HG03378 (cell line): ENCODE results near the gene PLP2.
"Not testable (repeated sequence)": the region's sequence is repeated elsewhere in the genome, so short reads cannot be mapped to it uniquely, and the experiment has no call there.

ENCODE experiments used
- ATAC-seq: cut with Tn5 transposase; IDR thresholded peaks from one replicate; pipeline ENCODE4 v1.9.1; 2021; ENCODE audit warnings: mild to moderate bottlenecking, moderate library complexity; ENCODE audit not compliant: unreplicated experiment

PLP2 gene

DNA sequence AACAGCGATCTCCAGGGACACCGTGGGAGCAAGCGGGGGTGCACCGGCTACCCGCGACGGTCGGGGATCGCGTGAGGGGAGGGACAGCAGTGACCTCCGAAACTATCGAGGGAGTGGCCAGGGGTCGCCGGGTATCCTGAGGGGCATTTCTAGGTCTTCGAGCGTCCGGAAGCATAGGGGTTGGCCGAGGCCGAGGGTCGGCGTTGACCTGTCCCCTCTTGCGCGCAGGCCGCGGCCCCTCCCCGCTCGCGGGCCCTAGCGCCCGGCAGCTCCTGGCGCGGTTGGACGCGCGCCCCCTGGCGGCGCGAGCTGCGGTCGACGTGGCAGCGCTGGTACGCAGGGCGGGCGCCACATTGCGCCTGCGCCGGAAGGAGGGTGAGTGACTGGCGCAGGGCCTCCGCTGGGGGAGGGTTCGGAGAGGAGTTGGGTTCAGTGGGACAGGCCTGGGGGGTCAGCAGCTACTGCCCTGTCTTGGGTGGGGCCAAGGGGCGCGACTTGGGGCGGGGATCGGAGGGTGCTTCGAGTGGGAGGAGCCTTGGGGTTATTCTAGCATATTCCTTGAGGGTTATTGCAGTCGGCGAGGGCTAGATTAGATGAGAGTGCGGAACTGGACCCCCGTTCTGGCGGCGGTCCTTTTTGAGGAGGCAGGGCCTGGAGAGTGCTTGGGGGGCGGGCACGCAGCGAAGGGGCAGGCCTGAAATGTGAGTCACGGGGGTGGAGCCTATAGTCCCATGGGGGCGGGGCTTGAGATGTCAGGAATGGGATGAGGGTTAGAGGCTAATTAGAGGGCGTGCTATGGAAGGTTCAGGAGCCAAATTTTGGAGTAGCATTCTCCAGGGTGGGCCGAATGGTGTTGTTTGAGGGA is 7.9 kb upstream of the PLP2 start:
- ATAC-seq = no peak

DNA sequence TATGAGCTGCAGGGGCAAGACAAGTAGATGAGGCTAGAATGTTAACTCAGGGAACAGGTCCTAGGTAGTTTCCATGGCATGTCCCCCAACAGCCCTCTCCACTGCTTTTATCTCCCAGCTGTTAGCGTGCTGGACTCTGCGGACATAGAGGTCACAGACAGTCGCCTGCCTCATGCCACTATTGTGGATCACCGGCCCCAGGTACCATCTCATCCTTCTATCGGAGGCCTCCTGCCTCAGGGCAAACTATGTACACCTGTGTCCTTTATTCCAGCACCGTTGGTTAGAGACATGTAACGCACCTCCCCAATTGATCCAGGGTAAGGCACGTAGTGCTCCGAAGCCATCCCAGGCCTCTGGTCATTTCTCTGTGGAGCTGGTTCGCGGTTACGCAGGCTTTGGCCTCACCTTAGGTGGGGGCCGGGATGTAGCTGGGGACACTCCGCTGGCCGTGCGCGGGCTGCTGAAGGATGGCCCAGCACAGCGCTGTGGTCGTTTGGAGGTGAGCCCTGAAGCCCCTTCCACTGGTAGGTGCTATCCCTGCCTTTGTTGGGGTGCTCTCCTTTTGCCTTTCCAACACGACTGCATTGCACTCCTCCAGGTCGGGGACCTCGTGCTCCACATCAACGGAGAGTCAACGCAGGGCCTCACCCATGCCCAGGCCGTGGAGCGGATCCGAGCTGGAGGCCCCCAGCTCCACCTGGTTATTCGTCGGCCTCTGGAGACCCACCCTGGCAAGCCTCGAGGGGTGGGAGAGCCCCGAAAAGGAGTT is 6.9 kb upstream of the PLP2 start:
- no peak for ATAC-seq

DNA sequence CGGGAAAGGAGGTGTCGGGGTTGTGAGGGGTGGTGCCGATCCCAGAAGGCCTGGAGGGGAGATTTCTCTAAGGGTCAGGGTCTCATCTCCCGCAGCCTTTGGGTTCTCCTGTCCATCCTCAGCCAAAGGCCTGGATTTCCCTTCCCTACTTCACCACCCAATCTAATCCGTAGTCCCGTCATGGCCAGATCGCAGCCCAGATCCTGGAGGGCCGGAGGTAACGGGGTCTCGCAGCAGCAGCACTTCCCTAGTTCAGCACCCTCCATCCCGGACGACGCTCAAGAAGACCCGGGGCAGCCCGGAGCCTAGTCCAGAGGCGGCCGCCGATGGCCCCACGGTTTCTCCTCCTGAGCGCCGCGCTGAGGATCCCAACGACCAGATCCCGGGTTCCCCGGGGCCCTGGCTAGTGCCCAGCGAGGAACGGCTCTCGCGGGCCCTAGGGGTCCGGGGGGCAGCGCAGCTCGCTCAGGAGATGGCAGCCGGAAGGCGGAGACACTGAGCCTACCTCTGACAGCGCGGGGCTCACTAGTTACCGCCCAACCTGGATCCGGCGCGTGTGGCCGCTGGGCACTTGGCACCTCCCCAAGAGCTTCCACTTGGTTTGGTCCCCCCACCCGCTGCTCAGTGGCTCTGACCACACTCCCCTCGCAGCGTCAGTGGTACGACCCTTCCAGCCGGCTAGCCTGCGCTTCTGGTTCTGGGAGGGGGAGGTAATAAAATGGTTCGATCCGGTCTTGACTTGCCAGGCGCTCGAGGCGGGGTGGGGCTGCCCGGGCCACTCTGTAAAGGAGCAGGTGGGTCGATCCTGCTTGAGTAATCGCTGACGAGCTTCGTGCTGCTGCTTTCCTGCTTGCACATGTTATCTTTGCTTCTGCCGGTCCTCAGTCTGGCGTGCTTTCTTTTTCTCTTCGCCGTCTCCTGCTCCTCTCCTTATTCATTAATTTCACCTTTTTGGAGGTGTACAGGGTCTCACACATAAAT is 5.5 kb upstream of the PLP2 start:
- peak; percentile 42 for ATAC-seq

DNA sequence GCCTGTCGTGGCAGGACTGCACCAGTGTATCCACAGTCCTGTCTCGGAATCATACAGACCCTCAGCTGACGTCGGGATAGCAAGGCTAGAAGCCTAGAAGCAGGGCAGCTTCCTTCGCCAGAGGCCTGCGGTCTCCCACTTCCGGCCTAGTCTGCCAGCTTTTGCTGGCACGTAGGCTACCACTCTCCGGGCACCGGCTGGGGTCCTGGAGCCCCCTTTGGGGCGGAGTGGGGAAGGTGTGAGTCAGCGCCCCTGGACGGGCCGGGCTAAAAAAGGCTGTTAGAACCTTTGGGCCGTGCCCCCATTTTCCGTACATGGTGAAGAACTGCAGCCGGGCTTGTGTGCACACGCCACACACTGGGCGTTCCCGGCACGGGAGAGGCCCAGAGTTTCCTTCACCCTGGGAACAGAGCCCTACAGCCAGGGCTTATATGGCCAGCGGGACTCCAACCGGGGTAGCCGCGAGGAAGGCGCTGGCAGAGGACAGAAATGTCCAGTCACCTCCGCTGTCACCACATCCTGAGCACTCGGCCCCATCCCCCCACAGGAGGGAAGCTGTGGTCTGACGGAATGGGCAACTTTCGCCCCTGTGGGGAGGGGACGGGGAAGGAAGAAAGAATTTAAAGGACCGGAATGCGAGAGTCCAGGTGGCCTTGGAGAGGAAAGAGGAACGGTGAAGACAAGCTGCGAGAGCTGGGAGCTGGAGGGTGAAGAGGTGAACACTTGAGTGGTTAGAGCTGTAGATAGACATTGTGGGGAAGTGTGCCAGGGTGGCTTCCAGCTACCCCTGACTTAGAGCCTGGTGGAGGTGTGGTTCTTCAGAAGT is 4.6 kb upstream of the PLP2 start:
- peak; percentile 32 for ATAC-seq

DNA sequence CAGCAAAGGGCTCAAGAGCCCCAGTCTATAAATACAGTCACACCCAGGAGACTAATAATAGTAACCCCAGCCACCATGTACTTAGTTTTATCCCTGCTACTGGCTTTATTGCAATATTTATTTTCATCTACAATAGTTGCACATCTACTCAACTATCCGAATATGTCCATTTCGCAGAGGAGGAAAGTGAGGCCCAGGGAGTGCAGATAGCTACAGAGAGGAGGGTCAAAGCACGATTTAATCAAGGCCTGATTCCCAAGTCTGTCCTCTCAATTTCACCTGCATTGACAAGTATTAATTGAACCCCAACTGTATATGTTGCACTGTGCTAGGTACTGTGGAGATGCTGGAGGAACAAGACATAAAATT is 4.0 kb upstream of the PLP2 start:
- ATAC-seq = no peak

DNA sequence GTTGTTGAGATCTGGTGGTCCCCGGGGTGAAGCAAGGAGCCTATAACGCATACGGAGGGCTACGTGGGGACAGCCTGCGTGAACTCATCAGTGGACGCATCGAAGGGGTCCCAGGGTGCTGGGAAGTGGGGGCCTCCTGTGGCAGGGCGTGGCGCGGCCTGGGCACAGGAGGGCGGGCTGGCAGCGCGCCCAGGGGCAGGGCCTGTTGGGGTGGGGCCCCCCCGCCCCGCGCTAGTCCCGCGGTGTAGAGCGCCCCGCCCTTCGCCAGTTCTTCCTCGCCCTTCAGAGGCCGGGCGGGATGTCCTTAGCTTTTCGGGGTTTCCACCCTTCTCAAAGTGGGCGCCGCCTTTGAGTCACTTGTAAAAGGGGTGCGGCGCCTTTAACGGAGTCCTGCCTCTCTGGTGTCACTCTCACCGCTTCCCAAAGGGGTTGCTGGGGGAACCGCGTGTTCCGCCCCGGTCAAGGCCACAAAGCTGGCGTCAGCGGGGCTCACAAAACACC is 632 bp downstream of the PLP2 start:
- peak; percentile 84 for ATAC-seq

DNA sequence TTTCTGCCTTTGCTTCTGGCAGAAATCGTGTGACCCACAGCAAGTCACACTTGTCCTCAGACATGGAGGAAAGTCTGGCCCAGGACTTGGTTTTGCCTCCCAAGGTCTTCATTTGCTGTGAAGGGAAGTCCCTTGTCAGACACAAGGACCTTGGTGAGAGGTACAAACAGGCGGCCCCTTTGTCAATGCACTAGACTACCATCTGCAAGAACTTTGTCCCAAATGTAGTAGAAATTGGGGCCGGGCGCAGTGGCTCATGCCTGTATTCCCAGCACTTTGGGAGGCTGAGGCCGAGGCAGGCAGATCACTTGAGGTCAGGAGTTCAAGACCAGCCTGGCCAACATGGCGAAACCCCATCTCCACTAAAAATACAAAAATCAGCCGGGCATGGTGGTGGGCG is 1.8 kb downstream of the PLP2 start:
- not testable (repeated sequence) for ATAC-seq

DNA sequence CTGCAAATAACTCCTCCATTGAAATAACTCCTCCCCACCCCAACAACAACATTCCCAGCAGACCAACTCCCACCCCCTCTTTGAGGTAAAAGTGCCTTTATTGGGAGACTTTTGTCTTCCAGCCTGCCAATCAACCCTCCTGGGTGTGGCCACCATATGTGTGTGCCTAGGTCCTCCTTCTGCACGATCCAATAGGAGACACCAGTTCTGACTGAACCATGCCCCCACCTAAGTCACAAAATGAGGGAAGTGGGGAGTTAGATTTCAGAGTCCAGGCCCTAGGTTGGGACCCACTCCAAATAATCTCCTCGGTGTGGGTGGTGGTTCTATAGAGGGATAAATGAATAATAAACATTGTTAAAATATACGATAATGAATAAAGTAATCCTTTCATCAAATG is 3.0 kb downstream of the PLP2 start:
- no peak for ATAC-seq

DNA sequence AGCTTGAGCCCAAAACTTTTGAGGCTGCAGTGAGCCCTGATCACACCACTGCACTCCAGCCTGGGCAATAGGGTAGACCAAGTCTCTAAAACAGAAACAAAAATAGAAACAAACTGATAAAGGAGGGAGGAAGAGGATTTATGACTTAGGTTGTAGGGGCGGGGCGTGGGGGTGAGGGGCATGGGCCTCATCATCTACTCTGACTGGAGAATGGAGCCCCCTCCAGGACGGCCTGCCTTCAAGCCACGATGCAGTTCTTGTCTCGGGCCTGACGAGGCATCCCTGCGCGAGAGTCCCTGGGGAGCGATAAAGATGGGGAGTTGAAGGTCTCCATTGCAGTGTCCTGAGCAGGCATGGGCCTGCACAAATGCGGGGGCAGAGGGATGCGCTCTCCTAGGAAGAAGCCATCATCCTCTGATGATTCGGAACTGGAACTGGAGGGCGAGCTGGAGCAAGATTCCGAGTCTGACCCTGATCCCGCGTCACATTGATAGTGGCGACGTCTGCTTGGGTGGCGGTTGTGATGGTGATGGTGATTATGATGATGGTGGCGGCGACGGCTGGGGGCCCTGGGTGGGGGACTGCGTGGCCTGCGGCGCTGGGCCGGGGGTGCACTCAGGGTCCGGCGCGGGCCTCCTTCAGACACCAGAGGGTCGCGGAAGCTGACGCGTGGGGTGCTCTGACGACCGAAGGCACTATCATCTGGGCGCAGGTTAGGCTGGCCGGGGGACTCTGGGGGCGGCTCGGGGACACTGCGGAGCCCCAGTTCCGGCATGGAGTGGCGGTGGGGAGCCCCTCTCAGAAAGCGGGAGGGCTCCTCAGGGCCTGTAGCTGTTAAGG is 4.0 kb downstream of the PLP2 start:
- no peak for ATAC-seq

DNA sequence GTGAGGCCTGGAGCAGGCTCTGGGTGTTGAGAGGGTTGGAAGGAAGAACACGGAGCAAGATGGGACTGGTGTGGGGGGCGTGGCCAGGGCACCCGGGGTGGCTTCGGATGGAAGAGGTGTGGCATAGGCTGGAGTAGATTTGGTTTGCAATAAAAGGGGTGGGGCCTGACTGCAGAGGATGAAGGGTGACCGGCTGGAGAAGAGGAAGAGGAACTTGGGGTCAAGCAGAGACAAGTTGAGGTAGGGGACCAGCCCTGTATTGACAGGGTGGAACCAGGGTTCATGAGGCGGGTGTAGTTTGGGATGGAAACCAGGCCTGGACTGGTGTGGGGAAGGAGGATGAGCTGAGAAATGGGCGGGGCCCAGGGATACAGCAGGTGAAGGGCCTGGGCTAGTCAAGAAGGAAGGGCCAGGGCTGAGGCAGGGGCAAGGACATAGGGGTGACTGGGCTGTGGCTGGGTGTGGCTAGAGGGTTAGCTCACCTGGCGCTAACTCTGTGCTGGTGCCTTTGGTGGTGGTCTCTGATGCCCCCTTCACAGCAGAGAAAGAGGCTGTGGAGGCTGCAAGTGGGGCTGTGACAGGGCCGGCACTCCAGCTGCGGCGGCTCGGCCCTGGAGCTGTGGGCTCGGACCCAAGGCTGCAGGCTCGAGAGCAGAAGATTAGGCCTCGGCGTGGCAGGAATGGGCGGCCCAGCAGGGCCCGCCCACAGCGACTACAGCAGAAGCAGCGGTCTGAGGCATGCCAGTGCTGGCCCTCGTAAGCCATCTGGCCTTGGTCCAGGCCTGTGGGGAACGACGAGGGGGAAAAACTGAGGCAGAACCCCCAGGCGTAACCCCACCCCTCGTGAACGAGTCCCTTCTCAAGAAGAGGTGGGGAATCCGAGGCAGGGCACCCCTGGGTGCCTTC is 5.0 kb downstream of the PLP2 start:
- ATAC-seq = no peak

DNA sequence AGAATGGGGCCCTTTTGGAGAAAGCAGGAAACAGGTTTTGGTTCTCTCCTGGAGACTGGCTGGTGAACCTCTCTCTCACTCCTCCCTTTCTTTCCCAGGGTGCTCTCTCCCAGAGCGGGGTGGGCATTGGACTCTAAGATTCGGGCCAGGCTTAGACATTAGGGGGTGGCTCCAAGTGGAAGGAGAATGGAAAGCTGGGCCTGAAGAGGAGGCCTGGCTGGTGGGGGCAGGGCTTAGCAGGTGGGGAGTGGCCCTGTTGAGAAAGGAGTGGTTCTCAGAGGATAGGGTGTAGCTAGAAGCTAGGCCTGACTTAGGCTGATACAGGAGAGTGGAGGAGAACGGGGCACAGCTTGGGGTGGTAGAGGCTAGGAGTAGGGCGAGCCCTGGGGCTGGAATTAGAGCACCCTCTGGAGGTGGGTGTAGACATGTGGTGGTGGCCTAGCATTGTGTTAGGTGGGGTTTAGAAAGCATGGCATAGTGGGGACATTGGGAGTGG is 5.7 kb downstream of the PLP2 start:
- ATAC-seq = no peak

DNA sequence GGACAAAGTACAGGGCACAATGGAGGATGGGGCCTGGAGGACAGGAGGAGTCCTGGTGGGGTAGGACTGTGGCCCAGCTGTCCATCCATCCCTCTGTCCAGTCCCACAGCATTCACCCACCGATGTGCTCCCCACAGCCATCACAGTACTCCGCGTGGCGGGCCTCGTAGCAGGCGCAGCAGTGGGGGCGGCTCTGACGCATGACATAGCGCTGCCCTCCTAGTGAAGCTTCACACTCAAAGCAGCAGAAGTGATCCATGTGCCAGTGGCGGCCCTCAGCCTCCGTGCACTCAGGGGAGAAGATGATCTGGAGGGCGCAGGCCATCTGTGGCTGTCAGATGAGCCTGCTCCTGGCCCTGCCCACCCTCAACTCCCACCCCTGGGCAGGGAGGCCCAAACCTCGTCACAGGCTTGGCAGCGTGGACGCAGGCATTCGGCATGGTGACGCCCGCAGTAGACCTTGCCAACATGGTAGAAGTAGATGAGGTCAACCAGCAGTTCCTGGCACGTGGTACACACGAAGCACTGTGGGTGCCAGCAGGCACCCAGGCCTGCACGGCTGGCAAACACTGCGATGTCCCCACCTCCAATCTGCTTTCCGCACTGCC is 6.3 kb downstream of the PLP2 start:
- ATAC-seq = no peak

DNA sequence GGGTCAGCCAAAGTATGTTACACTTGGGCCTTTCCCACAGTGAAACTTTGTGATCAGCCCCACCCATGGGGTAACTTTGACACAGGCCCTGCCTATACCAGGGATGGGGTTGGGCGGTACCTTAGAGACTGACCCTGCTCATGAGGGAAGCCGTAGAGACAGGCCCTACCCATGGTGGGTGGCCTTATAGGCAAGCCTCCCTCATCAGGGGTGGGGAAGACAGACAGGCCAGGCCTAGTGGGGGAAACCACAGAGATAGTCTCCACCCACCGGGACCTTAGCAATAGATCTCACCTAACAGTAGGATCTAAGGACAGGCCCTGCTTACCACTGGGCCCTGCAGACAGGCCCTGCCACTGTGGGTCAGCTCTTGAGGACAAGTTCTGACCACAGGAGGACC is 6.8 kb downstream of the PLP2 start:
- ATAC-seq = no peak

DNA sequence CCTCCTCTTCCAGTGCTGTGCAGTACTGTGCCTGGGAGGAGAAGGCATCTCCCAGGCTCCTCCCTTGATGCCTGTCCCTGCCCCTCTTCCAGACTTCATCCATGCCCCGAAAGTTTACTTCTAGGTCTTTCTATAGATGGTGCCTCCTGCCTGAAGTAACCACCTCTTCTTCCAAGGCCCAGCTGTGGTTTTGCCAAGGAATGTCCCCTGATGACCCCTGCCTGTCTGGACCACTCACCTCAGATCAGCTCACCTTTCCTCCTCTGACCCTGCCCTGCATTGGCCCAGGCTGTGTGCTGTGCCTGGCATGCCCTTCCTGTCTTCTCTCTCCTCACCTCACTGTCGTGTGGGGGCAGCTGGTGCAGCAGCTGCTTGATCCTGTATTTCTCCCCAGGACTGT is 7.7 kb downstream of the PLP2 start:
- ATAC-seq = no peak

DNA sequence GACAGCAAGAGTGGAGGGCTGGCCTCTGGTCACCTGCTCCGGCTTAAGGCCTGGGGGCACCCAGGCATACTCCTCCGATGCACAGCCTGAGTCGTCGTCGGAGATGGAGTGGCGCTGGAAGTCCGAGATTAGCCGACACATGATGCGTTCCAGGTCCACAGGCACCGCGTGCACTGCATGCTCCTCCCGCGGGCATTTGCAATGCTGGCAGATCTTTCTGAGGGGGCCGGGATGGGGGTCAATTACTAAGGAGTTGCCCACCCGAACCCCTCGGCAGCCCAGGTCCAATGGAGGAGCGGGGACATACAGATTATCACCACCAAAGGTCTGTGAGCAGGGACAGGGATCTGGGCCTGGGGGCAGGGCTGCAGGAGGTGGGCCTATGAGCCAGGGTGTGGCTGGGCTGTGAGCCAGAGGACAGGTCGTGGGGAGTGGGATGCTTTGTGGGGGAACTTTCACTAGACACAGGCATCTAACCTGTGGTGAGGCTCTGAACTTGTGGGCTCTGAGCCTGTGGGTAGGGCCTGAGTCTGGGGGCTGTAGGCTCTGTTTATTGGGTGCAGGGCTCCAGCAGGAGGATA is 12.1 kb downstream of the PLP2 start:
- no peak for ATAC-seq

DNA sequence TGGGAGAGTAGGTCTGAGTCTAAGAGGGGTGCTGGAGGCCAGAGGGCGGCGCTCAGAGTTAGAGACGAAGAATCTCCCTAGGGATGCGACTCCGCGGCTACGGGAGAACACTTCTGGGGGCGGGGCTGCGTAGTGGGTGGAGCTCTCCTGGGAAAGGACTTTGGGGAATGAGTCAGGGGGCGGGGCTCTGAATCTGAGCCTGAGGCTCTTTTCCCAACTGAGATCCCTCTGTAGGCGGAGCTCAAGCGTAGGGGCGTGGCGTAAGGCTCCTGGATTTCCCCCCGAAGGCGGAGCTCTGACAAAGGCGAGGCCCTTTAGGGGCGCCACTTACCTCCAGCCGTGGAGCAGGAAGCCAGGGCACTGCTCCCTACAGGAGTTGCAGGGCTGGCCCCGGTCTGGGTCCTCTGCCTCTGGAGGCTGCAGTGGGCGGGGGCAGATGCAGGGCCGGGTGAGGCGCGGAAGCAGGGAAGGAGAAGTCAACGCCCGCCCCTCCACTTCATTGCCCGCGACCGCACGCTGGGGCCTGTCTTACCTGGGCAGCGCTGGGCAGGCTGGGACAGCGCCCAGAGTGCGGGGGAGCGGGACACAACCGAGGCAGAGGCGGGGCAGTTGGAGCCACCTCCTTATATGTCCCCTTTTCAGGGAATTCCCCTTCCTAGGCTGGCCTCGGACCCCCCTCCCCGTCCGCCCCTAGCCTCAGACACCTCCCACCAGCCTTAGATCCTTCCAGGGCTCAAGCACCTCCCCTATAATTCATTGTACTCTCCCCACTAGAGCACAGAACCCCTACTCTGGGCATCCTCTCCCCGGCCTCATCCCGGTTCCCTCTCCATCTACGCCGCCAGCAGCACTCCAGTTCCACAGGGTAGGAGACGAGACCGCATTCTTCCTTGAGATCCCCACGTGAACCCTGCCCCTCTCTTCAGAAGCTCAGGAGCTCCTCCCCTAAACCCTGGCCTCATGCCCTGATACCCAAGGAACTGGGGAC is 12.9 kb downstream of the PLP2 start:
- no peak for ATAC-seq
